Common myeloid progenitor, CD34-positive (primary cell): Measurements from ENCODE around the gene CHRNA10.
"Not testable (repeated sequence)": the region's sequence is repeated elsewhere in the genome, so short reads cannot be mapped to it uniquely, and the experiment has no call there.

Experiments used
- CTCF ChIA-PET: fragments of 350-600 bp; sonication (Branson Sonifier 250); formaldehyde crosslinking; loops from one replicate; lab custom pipeline; 2021; ENCODE audit warnings: antibody characterized with exemption; lab: Charles Lee
- POLR2A ChIA-PET: fragments of 350-600 bp; sonication (Branson Sonifier 250); formaldehyde crosslinking; loops from one replicate; lab custom pipeline; 2021; ENCODE audit warnings: antibody characterized with exemption; lab: Charles Lee
- DNase-seq, 3 donors: peaks; one replicate each; pipeline versions ENCODE4 v3.0.0 to v3.0.0-alpha.2; 2013
- H3K27ac ChIP-seq, 2 experiments: 1 replicate in 1 of 2; 2 replicates in 1 of 2; pipeline ENCODE4 v1.7.0; 2013; ENCODE audit warnings: inconsistent platforms in 2 of 2, low read length in 2 of 2, mild to moderate bottlenecking in 2 of 2, low read depth in 1 of 2, moderate library complexity in 1 of 2; ENCODE audit not compliant: severe bottlenecking in 2 of 2, insufficient read depth in 1 of 2, poor library complexity in 1 of 2
- H3K27me3 ChIP-seq, 5 experiments: replicated peaks in 2 of 5; 1 replicate in 3 of 5; 2 replicates in 2 of 5; pipeline versions ENCODE4 v1.6.1 to v1.7.0; 2013; ENCODE audit warnings: low read length in 4 of 5, mild to moderate bottlenecking in 2 of 5, moderate library complexity in 2 of 5, inconsistent platforms in 1 of 5; ENCODE audit not compliant: insufficient read depth in 5 of 5, control insufficient read depth in 4 of 5
- H3K36me3 ChIP-seq, 4 experiments: 1 replicate in 2 of 4; 2 replicates in 2 of 4; pipeline versions ENCODE4 v1.6.1 to v1.7.0; 2013; ENCODE audit warnings: low read length in 3 of 4, control low read depth in 1 of 4, mild to moderate bottlenecking in 1 of 4; ENCODE audit not compliant: control insufficient read depth in 4 of 4, insufficient read depth in 4 of 4
- H3K4me1 ChIP-seq, 4 experiments: 1 replicate in 3 of 4; 2 replicates in 1 of 4; pipeline versions ENCODE4 v1.6.1 to v1.7.1; 2013; ENCODE audit warnings: low read length in 3 of 4, mild to moderate bottlenecking in 3 of 4, control low read depth in 1 of 4, inconsistent platforms in 1 of 4, moderate library complexity in 1 of 4; ENCODE audit not compliant: control insufficient read depth in 4 of 4, insufficient read depth in 4 of 4; ENCODE audit errors: control extremely low read depth in 1 of 4
- H3K4me3 ChIP-seq, 7 experiments: 1 replicate in 4 of 7; 2 replicates in 3 of 7; pipeline versions ENCODE4 v1.5.1 to v1.7.0; 2013; ENCODE audit warnings: mild to moderate bottlenecking in 7 of 7, low read length in 6 of 7, moderate library complexity in 6 of 7, inconsistent platforms in 2 of 7, low read depth in 2 of 7, control low read depth in 1 of 7; ENCODE audit not compliant: insufficient read depth in 4 of 7, control insufficient read depth in 1 of 7; ENCODE audit errors: extremely low read depth in 1 of 7
- H3K9me3 ChIP-seq, 5 experiments: 1 replicate in 4 of 5; 2 replicates in 1 of 5; pipeline versions ENCODE4 v1.6.1 to v1.7.1; 2013; ENCODE audit warnings: low read length in 4 of 5, mild to moderate bottlenecking in 2 of 5, inconsistent platforms in 1 of 5, low read depth in 1 of 5, moderate library complexity in 1 of 5; ENCODE audit not compliant: control insufficient read depth in 4 of 5, insufficient read depth in 2 of 5; ENCODE audit errors: control extremely low read depth in 1 of 5
- WGBS: methylation state at CpG from one replicate; pipeline ENCODE4 v1.1.5; 2013; ENCODE audit not compliant: insufficient coverage; 5-methylcytosine and 5-hydroxymethylcytosine counted together

CHRNA10 gene

DNA sequence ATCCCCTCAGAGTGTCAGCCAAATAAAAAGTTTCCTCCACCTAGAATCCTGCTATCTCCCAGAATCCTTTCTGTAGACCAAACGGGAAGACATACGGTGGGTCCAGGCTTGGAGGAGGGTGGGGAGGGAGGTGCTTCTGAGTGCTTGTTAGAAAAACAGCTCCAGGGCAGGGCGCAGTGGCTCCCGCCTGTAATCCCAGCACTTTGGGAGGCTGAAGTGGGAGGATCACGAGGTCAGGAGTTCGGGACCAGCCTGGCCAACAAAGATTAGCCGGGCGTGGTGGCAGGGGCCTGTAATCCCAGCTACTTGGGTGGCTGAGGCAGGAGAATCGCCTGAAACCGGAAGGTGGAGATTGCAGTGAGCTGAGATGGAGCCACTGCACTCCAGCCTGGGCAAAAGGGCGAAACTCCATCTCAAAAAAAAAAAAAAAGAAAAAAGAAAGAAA is 28.1 kb downstream of the CHRNA10 start:
- POLR2A ChIA-PET = not testable (repeated sequence)
- H3K27me3 ChIP-seq = peaks cover 0 to 12% (median 6%) of the 10 kb centered on the region in 5 experiments

DNA sequence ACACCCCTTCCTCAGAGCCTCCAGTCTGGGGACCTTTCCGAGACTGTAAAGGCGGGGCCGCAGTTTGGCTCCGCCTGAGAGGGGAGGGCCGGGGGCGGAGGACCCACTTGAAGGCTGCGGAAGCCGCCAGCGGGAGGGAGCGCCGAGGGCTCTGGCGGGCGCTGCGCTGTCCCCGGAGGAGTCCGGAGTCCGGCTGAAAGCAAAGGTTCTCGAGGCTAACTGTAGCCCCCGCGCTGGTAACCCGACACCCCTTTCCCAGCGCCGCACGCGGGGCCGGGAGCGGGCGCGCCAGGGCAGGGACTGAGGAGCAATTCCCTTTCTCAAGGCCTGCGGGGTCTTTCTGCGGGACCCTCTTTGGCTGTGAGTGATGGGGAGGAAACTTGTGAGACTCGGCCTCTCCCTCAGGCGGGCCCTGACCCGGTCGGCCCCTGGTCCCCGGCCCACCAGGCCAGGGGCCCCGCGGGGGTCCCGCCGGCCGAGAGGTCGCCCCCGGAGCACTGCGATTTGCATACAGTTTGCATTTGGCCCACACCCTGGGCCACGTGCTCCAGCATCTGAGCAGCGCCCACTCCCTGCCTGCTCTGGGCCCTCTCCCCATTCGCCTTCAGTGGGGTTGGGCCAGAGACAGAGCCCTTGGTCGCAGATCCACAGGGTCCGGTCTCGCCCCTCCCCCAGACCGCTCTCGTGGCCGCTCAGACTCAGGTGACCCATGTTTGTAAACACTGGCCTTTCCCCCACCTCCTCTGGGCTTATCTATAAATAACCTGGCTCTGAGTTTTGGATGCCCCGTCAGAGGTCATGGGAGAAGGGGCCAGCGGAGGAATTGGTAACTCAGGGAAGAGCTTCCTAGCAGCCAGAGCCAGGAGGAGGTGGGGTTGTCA is 28.9 kb downstream of the CHRNA10 start:
- Histone ChIP-seq H3K4me3 (peak overlapping the region; percentile 30 to 78 (median 60)), H3K4me1 (peaks cover 0 to 17% (median 11%) of the 10 kb centered on the region in 4 experiments), H3K27me3 (peaks cover 0 to 12% (median 6%) of the 10 kb centered on the region in 5 experiments), H3K27ac (no peak overlapping the region), H3K9me3 (peaks cover 0 to 14% (median 0%) of the 10 kb centered on the region in 5 experiments), H3K36me3 (no peaks in the 10 kb centered on the region)
- POLR2A ChIA-PET = no interaction called here
- DNase-seq = peak; percentile 79 to 89 (median 89)
- WGBS = under 1% methylated on average over 31 of the region's 55 CpGs
- CTCF ChIA-PET = no interaction called here

More for the DNA sequence above, 28.1 kb downstream of the CHRNA10 start:
- Histone ChIP-seq H3K4me1 (peaks cover 0 to 17% (median 11%) of the 10 kb centered on the region in 4 experiments), H3K9me3 (peaks cover 0 to 14% (median 0%) of the 10 kb centered on the region in 5 experiments), H3K4me3 (peak overlapping the region in 3 of 7 experiments; percentile 69 to 78 (median 76))
- H3K36me3 ChIP-seq, DNase-seq, H3K27ac ChIP-seq: not testable (repeated sequence)
- WGBS = 69% methylated on average over 8 of the region's 11 CpGs
- CTCF ChIA-PET = interaction anchor here (1.4 kb wide), 1 partner anchor 35 kb away, joined by 4 read pairs; no protein-coding TSS in a partner anchor

DNA sequence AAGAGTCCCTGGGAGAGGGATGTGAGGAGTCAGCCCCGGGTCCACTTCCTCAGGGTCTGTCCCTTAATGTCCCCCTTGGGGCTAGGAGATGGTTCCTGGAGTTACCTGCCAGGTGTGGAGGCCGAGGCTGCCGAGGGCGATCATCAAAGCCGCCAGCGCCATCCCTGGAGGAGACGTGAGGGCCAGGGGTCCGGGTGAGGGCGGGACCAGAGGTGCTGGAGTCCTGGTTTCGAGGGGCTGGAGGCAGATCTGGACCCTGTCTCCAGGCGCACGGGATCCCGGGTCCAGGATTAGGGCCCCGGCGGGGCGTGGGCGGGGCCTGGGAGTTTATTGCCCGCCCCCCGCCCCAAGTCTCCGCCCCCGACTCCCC is 29.5 kb downstream of the CHRNA10 start, which contains the start of gene ART5:
Gene ART5 (minus strand): TSS at position 292 of the 370 bp plus-strand sequence. CDS start 130 bp downstream, at position 162.
- peaks cover 0 to 17% (median 11%) of the 10 kb centered on the region in 4 experiments for H3K4me1 ChIP-seq
- CTCF ChIA-PET = no interaction called here
- H3K9me3 ChIP-seq = peaks cover 0 to 14% (median 0%) of the 10 kb centered on the region in 5 experiments
- no peak within 1 kb of the TSS for H3K27ac ChIP-seq
- H3K27me3 ChIP-seq = peaks cover 0 to 12% (median 6%) of the 10 kb centered on the region in 5 experiments
- H3K4me3 ChIP-seq = peak within 1 kb of the TSS; percentile 30 to 78 (median 60)
- POLR2A ChIA-PET = no interaction called here
- DNase-seq = no peak
- H3K36me3 ChIP-seq = peaks cover 0 to under 1% (median 0%) of the 10 kb centered on the region in 4 experiments
- WGBS = 37% methylated on average over 12 of the region's 21 CpGs

DNA sequence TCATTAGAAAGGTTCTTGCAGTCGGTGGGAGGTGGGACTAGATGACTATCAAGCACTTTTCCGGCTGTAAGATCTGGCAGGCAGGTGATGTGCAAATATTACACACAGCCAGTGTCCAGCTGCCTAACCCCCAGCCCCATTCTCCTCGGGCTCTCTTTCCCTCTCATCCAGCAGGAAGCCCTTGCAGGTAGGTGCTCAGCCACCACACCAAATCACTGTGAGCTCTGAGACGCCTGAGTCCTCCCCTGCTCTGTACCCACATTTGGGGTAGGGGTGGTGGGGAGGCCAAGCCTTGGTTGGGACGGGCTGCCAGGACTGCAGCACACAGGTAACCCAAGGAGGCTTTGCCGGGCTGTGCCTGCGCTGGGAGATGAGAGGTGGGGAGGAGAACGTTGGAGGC is 30.0 kb downstream of the CHRNA10 start:
- Histone ChIP-seq H3K4me3 (no peak overlapping the region), H3K4me1 (peaks cover 0 to 17% (median 11%) of the 10 kb centered on the region in 4 experiments), H3K36me3 (peaks cover 0 to 5% (median under 1%) of the 10 kb centered on the region in 4 experiments), H3K27me3 (peaks cover 0 to 12% (median 6%) of the 10 kb centered on the region in 5 experiments), H3K27ac (no peak overlapping the region), H3K9me3 (peaks cover 0 to 14% (median 0%) of the 10 kb centered on the region in 5 experiments)
- 77% methylated on average over 6 of the region's 8 CpGs for WGBS
- POLR2A ChIA-PET = no interaction called here
- no peak for DNase-seq
- CTCF ChIA-PET = no interaction called here

DNA sequence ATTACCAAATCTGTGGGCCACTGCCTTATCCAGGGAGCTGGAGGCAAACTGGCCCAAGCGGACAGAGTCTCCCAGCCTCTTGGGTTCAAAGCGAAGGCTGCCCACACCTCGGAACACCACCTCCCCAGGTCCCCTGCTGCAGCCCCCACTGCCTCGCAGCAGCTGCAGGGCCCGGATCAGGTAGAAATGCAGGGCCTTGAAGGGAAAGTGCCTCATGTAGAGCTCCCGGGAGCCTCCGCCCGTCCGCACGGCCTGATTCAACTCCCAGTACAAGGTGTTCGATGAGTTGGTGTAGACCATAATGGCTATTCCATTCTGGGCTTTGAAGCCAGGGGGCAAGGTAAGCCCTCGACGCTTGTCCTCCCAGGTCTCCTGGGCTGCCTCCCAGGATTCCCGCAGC is 31.3 kb downstream of the CHRNA10 start:
- 96% methylated on average over 13 of the region's 14 CpGs for WGBS
- DNase-seq = no peak
- peaks cover 0 to 9% (median 6%) of the 10 kb centered on the region in 5 experiments for H3K27me3 ChIP-seq
- H3K9me3 ChIP-seq = peaks cover 0 to 8% (median 0%) of the 10 kb centered on the region in 5 experiments
- peaks cover 0 to 17% (median 11%) of the 10 kb centered on the region in 4 experiments for H3K4me1 ChIP-seq
- ChIA-PET CTCF (no interaction called here), POLR2A (no interaction called here)
- peaks cover 0 to 6% (median under 1%) of the 10 kb centered on the region in 4 experiments for H3K36me3 ChIP-seq
- H3K27ac ChIP-seq = no peak overlapping the region
- H3K4me3 ChIP-seq = no peak overlapping the region

DNA sequence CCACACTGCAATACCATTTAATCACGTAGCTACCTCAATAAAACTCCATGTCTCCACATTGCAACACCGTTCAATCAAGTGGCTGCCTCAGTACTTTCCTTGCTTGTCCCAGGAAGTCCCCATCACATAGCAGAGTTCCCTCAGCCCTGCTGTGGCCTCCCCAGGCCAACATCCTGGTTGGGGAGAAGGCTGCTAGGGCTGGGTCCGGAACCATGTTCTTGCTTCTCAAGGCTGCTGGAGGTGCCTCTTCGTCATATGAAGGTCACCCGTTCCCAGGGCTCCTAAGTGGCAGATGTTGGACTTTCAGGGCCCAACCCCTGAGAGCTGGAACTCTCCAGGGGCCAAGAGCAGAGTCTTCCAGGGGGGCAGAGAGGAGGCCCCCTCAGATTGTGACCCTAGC is 32.7 kb downstream of the CHRNA10 start:
- POLR2A ChIA-PET = no interaction called here
- 96% methylated on average over 5 of the region's 5 CpGs for WGBS
- no peak for DNase-seq
- peaks cover 0 to 9% (median 2%) of the 10 kb centered on the region in 5 experiments for H3K27me3 ChIP-seq
- peaks cover 0 to 24% (median 13%) of the 10 kb centered on the region in 4 experiments for H3K4me1 ChIP-seq
- H3K9me3 ChIP-seq = peaks cover 0 to under 1% (median 0%) of the 10 kb centered on the region in 5 experiments
- peaks cover 0 to 8% (median under 1%) of the 10 kb centered on the region in 4 experiments for H3K36me3 ChIP-seq
- H3K4me3 ChIP-seq = no peak overlapping the region
- no peak overlapping the region for H3K27ac ChIP-seq
- CTCF ChIA-PET = interaction anchor here (1.1 to 1.2 kb wide), 2 partner anchors 10 to 12 kb away, joined by 3 read pairs; no protein-coding TSS in a partner anchor
